ENCODE data around the gene BEAN1.
"Not testable (repeated sequence)": the region's sequence is repeated elsewhere in the genome, so short reads cannot be mapped to it uniquely, and the experiment has no call there.

The BEAN1 gene

GRCh38 chr16:66495440-66495839 lies 68.3 kb downstream of the BEAN1 start:
- 100% methylated on average over 1 of the region's 2 CpGs for WGBS (ENCODE audit: insufficient coverage, insufficient read length)

GRCh38 chr16:66496226-66496625 lies 69.1 kb downstream of the BEAN1 start:
- H3K9me3 ChIP-seq (ENCODE audit: control insufficient read depth, insufficient read depth, low read length); H3K4me3 ChIP-seq (ENCODE audit: low read length); H3K27ac ChIP-seq (ENCODE audit: low read length); H3K36me3 ChIP-seq (ENCODE audit: control insufficient read depth, insufficient read depth, low read length); H3K4me1 ChIP-seq (ENCODE audit: control insufficient read depth, insufficient read depth, low read length); DNase-seq (ENCODE audit: low read depth, low spot score); H3K27me3 ChIP-seq (ENCODE audit: control insufficient read depth, insufficient read depth, low read length): not testable (repeated sequence)
- WGBS (ENCODE audit: insufficient coverage, insufficient read length) = no CpG with 5 or more reads among the region's 10 CpGs

More at GRCh38 chr16:66495440-66495839, 68.3 kb downstream of the BEAN1 start:
- Histone ChIP-seq H3K36me3 (ENCODE audit: control insufficient read depth, insufficient read depth, low read length) (no peaks in the 10 kb centered on the region), H3K4me1 (ENCODE audit: control insufficient read depth, insufficient read depth, low read length) (no peaks in the 10 kb centered on the region), H3K4me3 (ENCODE audit: low read length) (no peak overlapping the region), H3K9me3 (ENCODE audit: control insufficient read depth, insufficient read depth, low read length) (no peaks in the 10 kb centered on the region), H3K27me3 (ENCODE audit: control insufficient read depth, insufficient read depth, low read length) (no peaks in the 10 kb centered on the region), H3K27ac (ENCODE audit: low read length) (no peak overlapping the region)
- DNase-seq (ENCODE audit: low read depth, low spot score) = no peak

- not testable (repeated sequence) for DNase-seq (ENCODE audit: low read depth, low spot score); H3K4me3 ChIP-seq (ENCODE audit: low read length); H3K4me1 ChIP-seq (ENCODE audit: control insufficient read depth, insufficient read depth, low read length); H3K27ac ChIP-seq (ENCODE audit: low read length); H3K36me3 ChIP-seq (ENCODE audit: control insufficient read depth, insufficient read depth, low read length); H3K9me3 ChIP-seq (ENCODE audit: control insufficient read depth, insufficient read depth, low read length); H3K27me3 ChIP-seq (ENCODE audit: control insufficient read depth, insufficient read depth, low read length)
- WGBS (ENCODE audit: insufficient coverage, insufficient read length) = no CpG with 5 or more reads among the region's 2 CpGs
These were observed 70.8 kb downstream of the BEAN1 start for GRCh38 chr16:66497921-66498320.

- DNase-seq (ENCODE audit: low read depth, low spot score); H3K36me3 ChIP-seq (ENCODE audit: control insufficient read depth, insufficient read depth, low read length); H3K27me3 ChIP-seq (ENCODE audit: control insufficient read depth, insufficient read depth, low read length); H3K4me1 ChIP-seq (ENCODE audit: control insufficient read depth, insufficient read depth, low read length); H3K4me3 ChIP-seq (ENCODE audit: low read length); H3K27ac ChIP-seq (ENCODE audit: low read length); H3K9me3 ChIP-seq (ENCODE audit: control insufficient read depth, insufficient read depth, low read length): not testable (repeated sequence)
- no CpG with 5 or more reads among the region's 4 CpGs for WGBS (ENCODE audit: insufficient coverage, insufficient read length)
These were observed 74.5 kb downstream of the BEAN1 start for GRCh38 chr16:66501563-66501962.

GRCh38 chr16:66502020-66502913 lies 75.2 kb downstream of the BEAN1 start:
- WGBS (ENCODE audit: insufficient coverage, insufficient read length) = 100% methylated on average over 1 of the region's 12 CpGs
- no peak overlapping the region for H3K27ac ChIP-seq (ENCODE audit: low read length)
- H3K4me3 ChIP-seq (ENCODE audit: low read length) = no peak overlapping the region
- H3K27me3 ChIP-seq (ENCODE audit: control insufficient read depth, insufficient read depth, low read length) = no peaks in the 10 kb centered on the region
- H3K4me1 ChIP-seq (ENCODE audit: control insufficient read depth, insufficient read depth, low read length) = no peaks in the 10 kb centered on the region
- no peak for DNase-seq (ENCODE audit: low read depth, low spot score)
- H3K36me3 ChIP-seq (ENCODE audit: control insufficient read depth, insufficient read depth, low read length) = no peaks in the 10 kb centered on the region
- no peaks in the 10 kb centered on the region for H3K9me3 ChIP-seq (ENCODE audit: control insufficient read depth, insufficient read depth, low read length)

- H3K4me3 ChIP-seq (ENCODE audit: low read length) = no peak overlapping the region
- H3K9me3 ChIP-seq (ENCODE audit: control insufficient read depth, insufficient read depth, low read length) = no peaks in the 10 kb centered on the region
- no peak overlapping the region for H3K27ac ChIP-seq (ENCODE audit: low read length)
- H3K4me1 ChIP-seq (ENCODE audit: control insufficient read depth, insufficient read depth, low read length) = no peaks in the 10 kb centered on the region
- no CpG with 5 or more reads among the region's 2 CpGs for WGBS (ENCODE audit: insufficient coverage, insufficient read length)
- H3K27me3 ChIP-seq (ENCODE audit: control insufficient read depth, insufficient read depth, low read length) = no peaks in the 10 kb centered on the region
- DNase-seq (ENCODE audit: low read depth, low spot score) = no peak
- H3K36me3 ChIP-seq (ENCODE audit: control insufficient read depth, insufficient read depth, low read length) = no peaks in the 10 kb centered on the region
These were observed 75.9 kb downstream of the BEAN1 start for GRCh38 chr16:66503030-66503429.

- Histone ChIP-seq H3K4me3 (ENCODE audit: low read length) (no peak overlapping the region), H3K4me1 (ENCODE audit: control insufficient read depth, insufficient read depth, low read length) (no peaks in the 10 kb centered on the region), H3K9me3 (ENCODE audit: control insufficient read depth, insufficient read depth, low read length) (no peaks in the 10 kb centered on the region), H3K27me3 (ENCODE audit: control insufficient read depth, insufficient read depth, low read length) (no peaks in the 10 kb centered on the region), H3K36me3 (ENCODE audit: control insufficient read depth, insufficient read depth, low read length) (no peaks in the 10 kb centered on the region), H3K27ac (ENCODE audit: low read length) (no peak overlapping the region)
- WGBS (ENCODE audit: insufficient coverage, insufficient read length) = no CpG with 5 or more reads among the region's 3 CpGs
- DNase-seq (ENCODE audit: low read depth, low spot score) = no peak
These were observed 76.5 kb downstream of the BEAN1 start for GRCh38 chr16:66503612-66504011.

- H3K9me3 ChIP-seq (ENCODE audit: control insufficient read depth, insufficient read depth, low read length) = no peaks in the 10 kb centered on the region
- no CpG with 5 or more reads among the region's 4 CpGs for WGBS (ENCODE audit: insufficient coverage, insufficient read length)
These were observed 80.7 kb downstream of the BEAN1 start for GRCh38 chr16:66507731-66508239.

GRCh38 chr16:66508248-66508913 lies 81.3 kb downstream of the BEAN1 start:
- no peak for DNase-seq (ENCODE audit: low read depth, low spot score)
- H3K4me1 ChIP-seq (ENCODE audit: control insufficient read depth, insufficient read depth, low read length) = no peaks in the 10 kb centered on the region
- H3K4me3 ChIP-seq (ENCODE audit: low read length) = no peak overlapping the region
- no peak overlapping the region for H3K27ac ChIP-seq (ENCODE audit: low read length)
- H3K27me3 ChIP-seq (ENCODE audit: control insufficient read depth, insufficient read depth, low read length) = no peaks in the 10 kb centered on the region
- H3K9me3 ChIP-seq (ENCODE audit: control insufficient read depth, insufficient read depth, low read length) = no peaks in the 10 kb centered on the region
- no CpG with 5 or more reads among the region's 7 CpGs for WGBS (ENCODE audit: insufficient coverage, insufficient read length)
- no peaks in the 10 kb centered on the region for H3K36me3 ChIP-seq (ENCODE audit: control insufficient read depth, insufficient read depth, low read length)

More at GRCh38 chr16:66507731-66508239, 80.7 kb downstream of the BEAN1 start:
- H3K4me1 ChIP-seq (ENCODE audit: control insufficient read depth, insufficient read depth, low read length) = no peaks in the 10 kb centered on the region
- H3K27me3 ChIP-seq (ENCODE audit: control insufficient read depth, insufficient read depth, low read length) = no peaks in the 10 kb centered on the region
- no peak for DNase-seq (ENCODE audit: low read depth, low spot score)
- no peaks in the 10 kb centered on the region for H3K36me3 ChIP-seq (ENCODE audit: control insufficient read depth, insufficient read depth, low read length)
- no peak overlapping the region for H3K4me3 ChIP-seq (ENCODE audit: low read length)
- H3K27ac ChIP-seq (ENCODE audit: low read length) = no peak overlapping the region

GRCh38 chr16:66508914-66509496 lies 81.9 kb downstream of the BEAN1 start:
- Histone ChIP-seq H3K36me3 (ENCODE audit: control insufficient read depth, insufficient read depth, low read length) (no peaks in the 10 kb centered on the region), H3K27ac (ENCODE audit: low read length) (no peak overlapping the region), H3K4me1 (ENCODE audit: control insufficient read depth, insufficient read depth, low read length) (no peaks in the 10 kb centered on the region), H3K27me3 (ENCODE audit: control insufficient read depth, insufficient read depth, low read length) (no peaks in the 10 kb centered on the region), H3K4me3 (ENCODE audit: low read length) (no peak overlapping the region), H3K9me3 (ENCODE audit: control insufficient read depth, insufficient read depth, low read length) (no peaks in the 10 kb centered on the region)
- DNase-seq (ENCODE audit: low read depth, low spot score) = no peak
- WGBS (ENCODE audit: insufficient coverage, insufficient read length) = no CpG with 5 or more reads among the region's 9 CpGs

All from iPS DF 6.9 (cell line).